Astrocyte (in vitro differentiated cells and primary cell): Measurements from ENCODE around the gene SRRM4. TPM values are rescaled to one million over a fixed set of nuclear protein-coding genes. Genes with fewer than 3 reads are reported as not detected.

Source experiments
- DNase-seq: peaks from one replicate; pipeline ENCODE4 v3.0.0-alpha.2; 2010; ENCODE audit warnings: low read depth
- FAIRE-seq: peaks from 2 replicates; lab custom pipeline; 2011; peaks lifted over from hg19 to GRCh38; lab: Jason Lieb, UNC
- H2AFZ ChIP-seq: 2 replicates; pipeline ENCODE4 v1.6.0; 2012; ENCODE audit warnings: low read depth, low read length, inconsistent platforms
- H3K27ac ChIP-seq: 2 replicates; pipeline ENCODE4 v1.5.1; 2011; ENCODE audit warnings: low read depth, low read length, inconsistent platforms
- H3K27me3 ChIP-seq: 2 replicates; pipeline ENCODE4 v1.6.0; 2011; ENCODE audit warnings: low read length, inconsistent platforms; ENCODE audit not compliant: insufficient read depth
- H3K36me3 ChIP-seq: 2 replicates; pipeline ENCODE4 v1.5.1; 2011; ENCODE audit warnings: low read length, inconsistent platforms; ENCODE audit not compliant: insufficient read depth
- H3K4me1 ChIP-seq: 2 replicates; pipeline ENCODE4 v1.5.1; 2011; ENCODE audit warnings: low read length, inconsistent platforms; ENCODE audit not compliant: insufficient read depth
- H3K4me2 ChIP-seq: 2 replicates; pipeline ENCODE4 v1.6.0; 2012; ENCODE audit warnings: low read length, inconsistent platforms
- H3K4me3 ChIP-seq: 2 replicates; pipeline ENCODE4 v1.5.1; 2011; ENCODE audit warnings: low read depth, mild to moderate bottlenecking, low read length, inconsistent platforms; ENCODE audit not compliant: insufficient read depth
- H3K79me2 ChIP-seq: 2 replicates; pipeline ENCODE4 v1.6.0; 2012; ENCODE audit warnings: mild to moderate bottlenecking, low read length, inconsistent platforms; ENCODE audit not compliant: insufficient read depth
- H3K9ac ChIP-seq: 2 replicates; pipeline ENCODE4 v1.6.0; 2012; ENCODE audit warnings: mild to moderate bottlenecking, low read length, inconsistent platforms
- H3K9me3 ChIP-seq: 2 replicates; pipeline ENCODE4 v1.5.1; 2012; ENCODE audit warnings: low read depth, mild to moderate bottlenecking, low read length, inconsistent platforms; ENCODE audit not compliant: insufficient read depth
- H4K20me1 ChIP-seq: 2 replicates; pipeline ENCODE4 v1.6.0; 2012; ENCODE audit warnings: low read length, inconsistent platforms; ENCODE audit not compliant: insufficient read depth
- H3K27ac Mint-ChIP-seq: one replicate; pipeline ENCODE4 v1.8.0; 2021; ENCODE audit warnings: mild to moderate bottlenecking, mixed read lengths; ENCODE audit not compliant: unreplicated experiment
- H3K27me3 Mint-ChIP-seq: one replicate; pipeline ENCODE4 v1.8.0; 2021; ENCODE audit warnings: low read depth, mixed read lengths; ENCODE audit not compliant: unreplicated experiment
- H3K36me3 Mint-ChIP-seq: one replicate; pipeline ENCODE4 v1.8.0; 2021; ENCODE audit warnings: low read depth, mixed read lengths; ENCODE audit not compliant: unreplicated experiment
- H3K4me1 Mint-ChIP-seq: one replicate; pipeline ENCODE4 v1.8.0; 2021; ENCODE audit warnings: low read depth, mixed read lengths; ENCODE audit not compliant: unreplicated experiment
- H3K4me3 Mint-ChIP-seq: one replicate; pipeline ENCODE4 v1.8.0; 2021; ENCODE audit warnings: mild to moderate bottlenecking, moderate library complexity, mixed read lengths; ENCODE audit not compliant: unreplicated experiment
- H3K9me3 Mint-ChIP-seq: one replicate; pipeline ENCODE4 v1.8.0; 2021; ENCODE audit warnings: mild to moderate bottlenecking, mixed read lengths; ENCODE audit not compliant: unreplicated experiment
- EZH2 ChIP-seq: IDR thresholded peaks from 2 replicates; pipeline ENCODE4 v1.6.1; 2012; ENCODE audit warnings: mild to moderate bottlenecking, low read length, inconsistent platforms; ENCODE audit not compliant: insufficient read depth
- total RNA-seq: library from RNA; stranded (reverse); gene quantifications from 2 replicates; pipeline ENCODE4 v1.2.1, GENCODE V29; 2021
- TF ChIP-seq, protein P1 (sequence below): IDR thresholded peaks from 2 replicates; pipeline ENCODE4 v1.5.1; 2011; ENCODE audit warnings: low read depth, mild to moderate bottlenecking, inconsistent platforms, low read length, moderate library complexity; ENCODE audit not compliant: insufficient read depth

The SRRM4 gene
- total RNA-seq, 1 donor from 2014 or later, result 0.30 TPM

DNA sequence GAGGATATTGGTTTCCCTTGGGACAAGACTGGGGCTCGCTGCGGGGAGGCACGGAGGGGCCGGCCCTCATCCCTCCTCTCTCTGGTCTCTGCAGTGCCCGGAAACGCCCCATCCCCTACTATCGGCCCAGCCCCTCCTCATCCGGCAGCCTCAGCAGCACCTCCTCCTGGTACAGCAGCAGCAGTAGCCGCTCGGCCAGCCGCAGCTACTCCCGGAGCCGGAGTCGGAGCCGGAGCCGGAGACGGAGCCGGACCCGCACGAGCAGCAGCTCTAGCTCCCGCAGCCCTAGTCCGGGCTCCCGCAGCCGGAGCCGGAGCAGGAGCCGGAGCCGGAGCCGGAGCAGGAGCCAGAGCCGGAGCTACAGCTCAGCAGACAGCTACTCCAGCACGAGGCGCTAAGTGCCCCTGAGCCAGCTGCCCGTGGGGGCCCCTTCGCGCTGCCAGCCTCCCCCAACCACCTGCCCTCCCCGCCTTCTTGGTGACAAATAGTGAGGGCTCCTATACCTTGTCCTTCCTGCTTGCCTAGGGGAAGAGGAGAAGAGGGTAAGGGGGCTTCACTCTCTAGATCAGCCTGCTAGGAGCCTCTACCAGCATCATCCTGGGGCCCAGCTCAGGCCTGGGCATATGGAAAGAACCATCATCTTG lies 175.2 kb downstream of the SRRM4 start:
- DNase-seq (no peak), FAIRE-seq (no peak)
- H3K27ac ChIP-seq, result no peak overlapping the region
- peaks cover 5% of the 10 kb centered on the region for H3K4me1 Mint-ChIP-seq
- H3K27me3 Mint-ChIP-seq, result peaks cover 15% of the 10 kb centered on the region
- H3K9me3 ChIP-seq, result no peaks in the 10 kb centered on the region
- H3K9ac ChIP-seq, result no peak overlapping the region
- H3K4me1 ChIP-seq, result no peaks in the 10 kb centered on the region
- no peak overlapping the region for H2AFZ ChIP-seq
- no peak overlapping the region for H3K4me2 ChIP-seq
- H3K4me3 Mint-ChIP-seq, result no peak overlapping the region
- H3K9me3 Mint-ChIP-seq, result peaks cover 2% of the 10 kb centered on the region
- no peak overlapping the region for H3K4me3 ChIP-seq
- H3K79me2 ChIP-seq, result no peaks in the 10 kb centered on the region
- TF ChIP-seq EZH2, result no peak
- H3K36me3 ChIP-seq, result no peaks in the 10 kb centered on the region
- no peaks in the 10 kb centered on the region for H3K36me3 Mint-ChIP-seq
- H4K20me1 ChIP-seq, result no peaks in the 10 kb centered on the region
- no peaks in the 10 kb centered on the region for H3K27me3 ChIP-seq
- H3K27ac Mint-ChIP-seq, result no peak overlapping the region

DNA sequence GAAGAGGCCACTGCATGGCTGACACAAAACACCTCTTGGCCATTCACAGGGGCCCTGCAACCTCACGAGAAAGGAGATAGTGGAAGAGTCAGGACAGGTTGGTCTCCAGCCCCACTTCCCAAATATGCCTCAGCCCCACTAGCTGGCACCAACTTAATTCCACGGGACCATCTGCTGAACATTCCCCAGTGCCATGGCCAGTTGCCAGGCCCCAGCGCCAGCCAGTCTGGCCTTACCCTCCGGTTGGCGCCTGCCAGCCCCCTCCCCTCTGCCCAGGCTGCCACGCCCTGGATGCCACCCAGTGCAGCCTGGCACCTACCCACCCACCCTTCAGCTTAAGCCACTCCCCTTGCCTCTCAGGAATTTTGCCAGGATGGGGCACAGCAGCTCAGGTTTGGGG lies 176.2 kb downstream of the SRRM4 start:
- Mint-ChIP-seq H3K36me3 (no peaks in the 10 kb centered on the region), H3K27me3 (peaks cover 16% of the 10 kb centered on the region), H3K4me1 (peaks cover 5% of the 10 kb centered on the region), H3K9me3 (no peaks in the 10 kb centered on the region), H3K4me3 (no peak overlapping the region), H3K27ac (no peak overlapping the region)
- Histone ChIP-seq H3K4me1 (no peaks in the 10 kb centered on the region), H3K9ac (no peak overlapping the region), H3K4me2 (no peak overlapping the region), H2AFZ (no peak overlapping the region), H3K4me3 (no peak overlapping the region), H4K20me1 (no peaks in the 10 kb centered on the region), H3K79me2 (no peaks in the 10 kb centered on the region), H3K27ac (no peak overlapping the region), H3K36me3 (no peaks in the 10 kb centered on the region), H3K9me3 (no peaks in the 10 kb centered on the region), H3K27me3 (no peaks in the 10 kb centered on the region)
- TF ChIP-seq, protein P1, sequence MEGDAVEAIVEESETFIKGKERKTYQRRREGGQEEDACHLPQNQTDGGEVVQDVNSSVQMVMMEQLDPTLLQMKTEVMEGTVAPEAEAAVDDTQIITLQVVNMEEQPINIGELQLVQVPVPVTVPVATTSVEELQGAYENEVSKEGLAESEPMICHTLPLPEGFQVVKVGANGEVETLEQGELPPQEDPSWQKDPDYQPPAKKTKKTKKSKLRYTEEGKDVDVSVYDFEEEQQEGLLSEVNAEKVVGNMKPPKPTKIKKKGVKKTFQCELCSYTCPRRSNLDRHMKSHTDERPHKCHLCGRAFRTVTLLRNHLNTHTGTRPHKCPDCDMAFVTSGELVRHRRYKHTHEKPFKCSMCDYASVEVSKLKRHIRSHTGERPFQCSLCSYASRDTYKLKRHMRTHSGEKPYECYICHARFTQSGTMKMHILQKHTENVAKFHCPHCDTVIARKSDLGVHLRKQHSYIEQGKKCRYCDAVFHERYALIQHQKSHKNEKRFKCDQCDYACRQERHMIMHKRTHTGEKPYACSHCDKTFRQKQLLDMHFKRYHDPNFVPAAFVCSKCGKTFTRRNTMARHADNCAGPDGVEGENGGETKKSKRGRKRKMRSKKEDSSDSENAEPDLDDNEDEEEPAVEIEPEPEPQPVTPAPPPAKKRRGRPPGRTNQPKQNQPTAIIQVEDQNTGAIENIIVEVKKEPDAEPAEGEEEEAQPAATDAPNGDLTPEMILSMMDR, result no peak
- TF ChIP-seq EZH2, result no peak
- DNase-seq, result no peak
- FAIRE-seq, result no peak

- Histone ChIP-seq H2AFZ (no peak overlapping the region), H3K4me3 (no peak overlapping the region), H3K79me2 (no peaks in the 10 kb centered on the region), H3K9me3 (no peaks in the 10 kb centered on the region), H3K27me3 (no peaks in the 10 kb centered on the region), H3K4me1 (no peaks in the 10 kb centered on the region), H4K20me1 (no peaks in the 10 kb centered on the region), H3K27ac (no peak overlapping the region), H3K9ac (no peak overlapping the region), H3K36me3 (no peaks in the 10 kb centered on the region), H3K4me2 (no peak overlapping the region)
- DNase-seq, result no peak
- H3K4me3 Mint-ChIP-seq, result no peak overlapping the region
- H3K27ac Mint-ChIP-seq, result no peak overlapping the region
- H3K27me3 Mint-ChIP-seq, result peaks cover 20% of the 10 kb centered on the region
- H3K36me3 Mint-ChIP-seq, result no peaks in the 10 kb centered on the region
- FAIRE-seq, result no peak
- peaks cover 5% of the 10 kb centered on the region for H3K4me1 Mint-ChIP-seq
- H3K9me3 Mint-ChIP-seq, result no peaks in the 10 kb centered on the region
- TF ChIP-seq, protein P1, result no peak
- TF ChIP-seq EZH2, result no peak
These were observed 176.6 kb downstream of the SRRM4 start for GRCh38 chr12:119157978-119158377.
